ENCODE data around the gene SMAD4.
"Not testable (repeated sequence)": the region's sequence is repeated elsewhere in the genome, so short reads cannot be mapped to it uniquely, and the experiment has no call there.

The SMAD4 gene

GRCh38 chr18:51107598-51108305, 77.7 kb downstream of the SMAD4 start:
- no peak for FAIRE-seq
- DNase-seq (ENCODE audit: insufficient read length, low spot score), result no peak

DNA sequence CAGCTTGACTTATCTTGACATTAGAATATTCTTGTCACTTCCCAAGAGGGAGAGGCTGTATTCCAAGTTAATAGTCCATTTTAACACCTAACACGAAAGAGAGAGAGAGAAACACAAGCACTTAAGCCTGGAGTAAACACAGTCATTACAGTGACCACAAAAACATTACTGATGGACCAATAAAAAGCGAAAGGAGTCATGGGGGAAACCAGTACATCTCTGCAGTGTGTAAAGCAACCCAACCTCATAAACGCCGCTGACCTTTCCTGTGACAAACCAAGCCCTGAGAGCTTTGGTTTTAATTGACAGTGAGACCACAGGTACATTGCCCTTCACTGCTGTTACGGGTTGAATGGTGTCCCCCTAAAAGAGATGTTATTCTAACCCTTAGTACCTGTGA, 78.3 kb downstream of the SMAD4 start:
- FAIRE-seq (no peak), DNase-seq (ENCODE audit: insufficient read length, low spot score) (no peak)

- DNase-seq (ENCODE audit: insufficient read length, low spot score) (peak; percentile 57), FAIRE-seq (no peak)
These were observed 80.2 kb downstream of the SMAD4 start for GRCh38 chr18:51110073-51110797.

- not testable (repeated sequence) for FAIRE-seq
These were observed 81.8 kb downstream of the SMAD4 start for GRCh38 chr18:51111633-51112355.

DNA sequence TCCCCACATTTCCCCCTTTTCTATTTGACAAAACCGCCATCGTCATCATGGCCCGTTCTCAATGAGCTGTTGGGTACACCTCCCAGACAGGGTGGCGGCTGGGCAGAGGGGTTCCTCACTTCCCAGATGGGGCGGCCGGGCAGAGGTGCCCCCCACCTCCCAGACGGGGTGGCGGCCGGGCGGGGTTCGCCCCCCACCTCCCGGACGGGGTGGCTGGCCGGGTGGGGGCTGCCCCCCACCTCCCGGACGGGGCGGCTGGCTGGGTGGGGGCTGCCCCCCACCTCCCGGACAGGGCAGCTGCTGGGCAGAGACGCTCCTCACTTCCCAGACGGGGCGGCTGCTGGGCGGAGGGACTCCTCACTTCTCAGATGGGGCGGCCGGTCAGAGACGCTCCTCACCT, 87.0 kb downstream of the SMAD4 start:
- FAIRE-seq; DNase-seq (ENCODE audit: insufficient read length, low spot score): not testable (repeated sequence)

More at GRCh38 chr18:51111633-51112355, 81.8 kb downstream of the SMAD4 start:
- not testable (repeated sequence) for DNase-seq (ENCODE audit: insufficient read length, low spot score)

GRCh38 chr18:51119561-51119960, 89.5 kb downstream of the SMAD4 start:
- DNase-seq (ENCODE audit: insufficient read length, low spot score); FAIRE-seq: not testable (repeated sequence)

- DNase-seq (ENCODE audit: insufficient read length, low spot score); FAIRE-seq: not testable (repeated sequence)
These were observed 90.0 kb downstream of the SMAD4 start for GRCh38 chr18:51119976-51120375.

GRCh38 chr18:51120809-51121596, 91.0 kb downstream of the SMAD4 start:
- FAIRE-seq, result no peak
- no peak for DNase-seq (ENCODE audit: insufficient read length, low spot score)

GRCh38 chr18:51121597-51121857, 91.5 kb downstream of the SMAD4 start:
- FAIRE-seq, result no peak
- DNase-seq (ENCODE audit: insufficient read length, low spot score), result no peak

- no peak for FAIRE-seq
- no peak for DNase-seq (ENCODE audit: insufficient read length, low spot score)
These were observed 92.4 kb downstream of the SMAD4 start for GRCh38 chr18:51122266-51123045.

DNA sequence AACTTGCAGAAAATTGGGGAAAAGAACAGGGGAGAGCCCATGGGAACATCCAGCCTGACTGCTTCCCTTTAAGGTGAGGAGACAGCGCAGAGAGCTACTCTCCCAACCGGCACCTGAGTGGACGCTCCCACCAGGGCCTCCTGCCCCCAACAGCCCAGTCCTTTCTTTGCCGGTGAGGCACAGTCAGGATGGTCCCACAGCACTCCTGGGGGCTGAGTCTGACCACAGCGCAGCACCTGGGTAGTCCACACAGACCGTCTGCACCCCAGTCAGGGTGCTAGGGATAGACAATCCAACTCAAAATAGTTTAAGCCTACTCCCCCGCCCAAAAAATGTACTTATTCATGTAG, 93.0 kb downstream of the SMAD4 start:
- FAIRE-seq, result no peak
- DNase-seq (ENCODE audit: insufficient read length, low spot score), result no peak

- DNase-seq (ENCODE audit: insufficient read length, low spot score) (no peak), FAIRE-seq (no peak)
These were observed 93.5 kb downstream of the SMAD4 start for GRCh38 chr18:51123481-51123880.

DNA sequence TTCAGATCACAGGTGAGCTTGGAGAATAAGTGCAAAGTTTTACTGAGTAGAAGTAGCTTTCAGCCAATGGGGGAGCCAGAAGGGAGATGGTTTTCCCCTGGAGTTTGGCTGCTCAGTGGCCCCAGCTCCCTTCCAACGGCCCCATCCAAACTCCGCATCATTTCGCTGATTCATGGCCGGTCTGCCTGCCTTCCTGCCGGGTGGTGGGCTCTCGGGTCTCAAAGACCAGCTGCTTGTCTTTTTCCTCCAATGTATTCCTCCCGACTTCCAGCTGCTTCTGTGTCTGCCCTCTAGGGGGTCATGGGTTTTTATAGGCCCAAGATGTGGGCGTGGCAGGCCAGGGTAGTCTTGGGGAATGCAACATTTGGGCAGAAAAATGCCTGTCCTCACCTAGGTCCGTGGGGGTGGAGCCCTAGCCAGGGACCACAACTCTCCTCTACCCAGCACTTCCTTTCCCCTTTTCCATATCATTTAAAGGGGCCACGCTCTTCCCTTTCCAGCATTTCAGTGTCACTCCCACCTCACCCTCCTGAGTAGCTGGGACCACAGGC, 94.0 kb downstream of the SMAD4 start:
- no peak for DNase-seq (ENCODE audit: insufficient read length, low spot score)
- FAIRE-seq, result no peak

DNA sequence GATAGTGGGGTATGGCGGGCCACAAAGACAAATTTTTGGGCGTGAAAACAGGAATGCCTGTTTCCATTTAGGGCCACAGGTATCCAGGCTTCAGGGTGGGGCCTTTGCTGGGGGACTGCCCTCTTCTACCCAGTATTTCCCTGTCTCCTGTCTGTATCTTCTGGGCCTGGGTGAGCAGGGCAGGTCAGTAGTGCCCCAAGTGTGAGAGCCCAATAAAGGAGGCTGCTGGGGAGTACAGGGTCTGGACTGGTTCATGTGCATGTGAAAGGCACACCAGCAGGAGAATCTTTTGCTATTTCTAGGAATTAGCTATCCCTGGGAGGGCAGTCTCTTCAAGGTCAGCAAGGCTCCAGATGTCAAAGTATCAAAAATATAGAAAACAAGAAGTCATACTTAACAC, 96.0 kb downstream of the SMAD4 start:
- no peak for DNase-seq (ENCODE audit: insufficient read length, low spot score)
- no peak for FAIRE-seq

- DNase-seq (ENCODE audit: insufficient read length, low spot score), result no peak
- FAIRE-seq, result no peak
These were observed 97.7 kb downstream of the SMAD4 start for GRCh38 chr18:51127664-51128063.

- FAIRE-seq (no peak), DNase-seq (ENCODE audit: insufficient read length, low spot score) (no peak)
These were observed 98.5 kb downstream of the SMAD4 start for GRCh38 chr18:51128533-51128932.

DNA sequence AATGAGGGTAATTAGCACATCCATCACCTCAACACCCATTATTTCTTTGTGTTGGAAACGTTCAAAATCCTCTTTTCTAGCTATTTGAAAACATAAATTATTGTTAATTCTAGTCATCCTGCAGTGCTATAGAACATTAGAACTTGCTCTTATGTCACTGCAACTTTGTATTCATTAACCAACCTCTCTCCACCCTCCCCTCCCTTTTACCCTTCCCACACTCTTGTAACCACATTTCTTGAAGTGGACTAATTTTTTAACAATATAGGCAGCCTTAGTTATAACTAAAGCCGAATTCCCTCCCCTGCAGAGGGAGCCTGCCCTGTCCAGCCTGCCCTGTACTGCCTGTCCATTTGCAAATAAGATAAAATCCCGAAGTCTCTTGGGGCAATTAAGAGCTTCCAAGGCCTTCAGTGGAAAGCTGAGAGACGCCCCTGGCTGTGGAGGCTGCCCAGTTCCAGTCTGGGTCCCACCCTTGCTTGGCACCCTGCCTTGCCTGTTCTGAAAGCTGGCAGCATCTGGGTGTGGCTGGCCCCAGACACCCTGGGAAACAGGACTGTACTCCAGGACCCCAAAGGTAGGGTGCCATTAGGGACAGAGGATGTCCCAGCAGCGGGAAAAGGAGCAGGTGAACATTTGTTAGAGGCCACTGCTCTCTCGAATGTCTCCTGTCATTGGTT, 102.4 kb downstream of the SMAD4 start:
- FAIRE-seq, result no peak
- no peak for DNase-seq (ENCODE audit: insufficient read length, low spot score)

DNA sequence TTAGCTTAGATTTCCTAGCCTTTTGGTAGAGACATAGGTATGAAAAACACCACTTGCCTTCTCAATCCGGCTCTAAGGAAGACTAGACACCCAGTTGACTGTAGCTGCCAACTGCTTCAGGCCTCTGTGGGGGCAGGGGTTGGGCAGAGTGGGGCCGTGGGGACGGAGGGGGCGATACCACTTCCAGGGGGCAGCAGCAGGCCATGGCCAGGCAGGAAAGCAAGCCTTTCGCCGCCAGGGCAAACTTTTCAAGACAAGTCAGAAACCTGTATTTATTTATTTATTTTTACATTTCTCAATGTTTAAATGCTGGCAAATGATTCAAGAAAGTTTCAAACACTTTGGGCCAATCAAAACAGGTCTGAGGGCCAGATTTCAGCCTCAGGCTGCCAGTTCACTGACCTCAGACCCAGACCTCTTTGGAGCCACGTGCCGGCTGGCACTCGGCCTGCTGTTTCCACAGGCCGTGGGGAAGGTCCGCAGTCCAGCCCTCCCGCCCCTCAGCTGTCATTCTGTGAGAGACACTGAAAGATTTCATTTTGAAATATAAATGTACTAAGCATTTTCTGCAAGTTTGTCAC, 103.7 kb downstream of the SMAD4 start:
- FAIRE-seq (no peak), DNase-seq (ENCODE audit: insufficient read length, low spot score) (no peak)
